ENCODE measurements around the gene TRMT1L. TPM values are rescaled to one million over a fixed set of nuclear protein-coding genes. Genes with fewer than 3 reads are reported as not detected.

Gene TRMT1L
- total RNA-seq, 4 donors from 2014 or later = 16.0 to 47.3 (median 21.5) TPM

- no peak for ATAC-seq
- no peak for TF ChIP-seq POLR2AphosphoS5 (IDR thresholded peaks at IDR 0.05)
- no peaks in the 10 kb centered on the region for H3K4me1 ChIP-seq
Measured at GRCh38 chr1:185087746-185088145, 69.0 kb downstream of the TRMT1L start.

GRCh38 chr1:185087101-185087500, 69.7 kb downstream of the TRMT1L start:
- TF ChIP-seq POLR2AphosphoS5 (IDR thresholded peaks at IDR 0.05) (no peak), EP300 (IDR thresholded peaks at IDR 0.05) (no peak), CTCF (IDR thresholded peaks at IDR 0.05) (no peak), POLR2A (IDR thresholded peaks at IDR 0.05) (no peak)
- H3K4me3 ChIP-seq = no peak overlapping the region
- H3K36me3 ChIP-seq = peaks cover 0 to 39% of the 10 kb centered on the region in 2 donors
- ATAC-seq = no peak
- H3K27me3 ChIP-seq = no peaks in the 10 kb centered on the region
- H3K4me1 ChIP-seq = no peaks in the 10 kb centered on the region
- WGBS, 2 donors (ENCODE audit: low coverage in 1 of 2) = 90 to 100% methylated on average over 1 of the region's 1 CpG
- H3K9me3 ChIP-seq = no peaks in the 10 kb centered on the region
- H3K27ac ChIP-seq = no peak overlapping the region

More at GRCh38 chr1:185087746-185088145, 69.0 kb downstream of the TRMT1L start:
- H3K27ac ChIP-seq = no peak overlapping the region
- no peaks in the 10 kb centered on the region for H3K9me3 ChIP-seq
- H3K36me3 ChIP-seq = peaks cover 0 to 46% of the 10 kb centered on the region in 2 donors
- no peaks in the 10 kb centered on the region for H3K27me3 ChIP-seq
- H3K4me3 ChIP-seq = no peak overlapping the region

- TF ChIP-seq CTCF (IDR thresholded peaks at IDR 0.05) = no peak
- TF ChIP-seq POLR2AphosphoS5 (IDR thresholded peaks at IDR 0.05) = no peak
- no peak for TF ChIP-seq EP300 (IDR thresholded peaks at IDR 0.05)
- no peak for TF ChIP-seq POLR2A (IDR thresholded peaks at IDR 0.05)
- H3K27ac ChIP-seq = no peak overlapping the region
- no peaks in the 10 kb centered on the region for H3K27me3 ChIP-seq
- no peaks in the 10 kb centered on the region for H3K9me3 ChIP-seq
- WGBS, 2 donors (ENCODE audit: low coverage in 1 of 2) = 100% methylated on average over 2 of the region's 2 CpGs; no CpG with 5 or more reads in 1 of the 2 donors
- peaks cover 0 to 14% of the 10 kb centered on the region in 2 donors for H3K36me3 ChIP-seq
- H3K4me1 ChIP-seq = no peaks in the 10 kb centered on the region
- H3K4me3 ChIP-seq = no peak overlapping the region
- ATAC-seq = no peak
Measured at GRCh38 chr1:185083818-185084217, 72.9 kb downstream of the TRMT1L start.

GRCh38 chr1:185080422-185080821, 76.3 kb downstream of the TRMT1L start:
- Histone ChIP-seq H3K27ac (no peak overlapping the region), H3K9me3 (no peaks in the 10 kb centered on the region), H3K4me3 (no peak overlapping the region), H3K27me3 (no peaks in the 10 kb centered on the region), H3K4me1 (no peaks in the 10 kb centered on the region), H3K36me3 (no peaks in the 10 kb centered on the region)
- TF ChIP-seq CTCF (IDR thresholded peaks at IDR 0.05) (no peak), POLR2A (IDR thresholded peaks at IDR 0.05) (no peak), POLR2AphosphoS5 (IDR thresholded peaks at IDR 0.05) (no peak), EP300 (IDR thresholded peaks at IDR 0.05) (no peak)
- ATAC-seq = no peak

- Histone ChIP-seq H3K36me3 (no peaks in the 10 kb centered on the region), H3K27me3 (no peaks in the 10 kb centered on the region), H3K27ac (no peak overlapping the region), H3K9me3 (no peaks in the 10 kb centered on the region), H3K4me3 (no peak overlapping the region), H3K4me1 (no peaks in the 10 kb centered on the region)
- TF ChIP-seq CTCF (IDR thresholded peaks at IDR 0.05) = no peak
- TF ChIP-seq POLR2AphosphoS5 (IDR thresholded peaks at IDR 0.05) = no peak
- ATAC-seq = no peak
- WGBS, 2 donors (ENCODE audit: low coverage in 1 of 2) = 73 to 91% methylated on average over 4 of the region's 4 CpGs
Measured at GRCh38 chr1:185077374-185077773, 79.4 kb downstream of the TRMT1L start.

GRCh38 chr1:185075476-185075875, 81.3 kb downstream of the TRMT1L start:
- H3K9me3 ChIP-seq = no peaks in the 10 kb centered on the region
- no peak for ATAC-seq
- no peaks in the 10 kb centered on the region for H3K27me3 ChIP-seq
- H3K36me3 ChIP-seq = no peaks in the 10 kb centered on the region
- WGBS, 2 donors (ENCODE audit: low coverage in 1 of 2) = 83 to 89% methylated on average over 3 of the region's 3 CpGs
- H3K4me1 ChIP-seq = no peaks in the 10 kb centered on the region
- no peak overlapping the region for H3K4me3 ChIP-seq
- H3K27ac ChIP-seq = no peak overlapping the region
- TF ChIP-seq EP300 (IDR thresholded peaks at IDR 0.05) (no peak), CTCF (IDR thresholded peaks at IDR 0.05) (no peak), POLR2AphosphoS5 (IDR thresholded peaks at IDR 0.05) (no peak), POLR2A (IDR thresholded peaks at IDR 0.05) (no peak)

Data from gastroesophageal sphincter (tissue), 4 donors.